PFSK-1 (cell line): Measurements from ENCODE around the gene COA7.

Experiments
- FOXP2 ChIP-seq: optimal IDR thresholded peaks from 2 replicates; pipeline ENCODE3; 2011; ENCODE audit warnings: borderline replicate concordance, control low read depth, inconsistent platforms; ENCODE audit not compliant: insufficient read depth; ENCODE audit errors: extremely low read length, extremely low read depth
- POLR2AphosphoS5 ChIP-seq: IDR thresholded peaks from 2 replicates; pipeline ENCODE4 v1.6.1; 2012; ENCODE audit warnings: low read depth, mild to moderate bottlenecking, control low read depth, low read length, moderate library complexity
- SIN3A ChIP-seq: IDR thresholded peaks from 2 replicates; pipeline ENCODE4 v1.6.1; 2012; ENCODE audit warnings: mild to moderate bottlenecking, low read length, moderate library complexity, borderline replicate concordance; ENCODE audit not compliant: insufficient read depth
- TAF1 ChIP-seq: IDR thresholded peaks from 2 replicates; pipeline ENCODE4 v1.6.1; 2012; ENCODE audit warnings: low read length, control low read depth, borderline replicate concordance; ENCODE audit not compliant: insufficient read depth
- TF ChIP-seq, protein P1 (sequence below), 2 experiments: IDR thresholded peaks; 2 replicates each; pipeline versions ENCODE4 v1.6.1 to v1.8.0; 2011 to 2012; ENCODE audit warnings: low read depth in 2 of 2, low read length in 2 of 2, control low read depth in 1 of 2, inconsistent platforms in 1 of 2, mild to moderate bottlenecking in 1 of 2, moderate library complexity in 1 of 2; ENCODE audit not compliant: insufficient read depth in 1 of 2

DNA sequence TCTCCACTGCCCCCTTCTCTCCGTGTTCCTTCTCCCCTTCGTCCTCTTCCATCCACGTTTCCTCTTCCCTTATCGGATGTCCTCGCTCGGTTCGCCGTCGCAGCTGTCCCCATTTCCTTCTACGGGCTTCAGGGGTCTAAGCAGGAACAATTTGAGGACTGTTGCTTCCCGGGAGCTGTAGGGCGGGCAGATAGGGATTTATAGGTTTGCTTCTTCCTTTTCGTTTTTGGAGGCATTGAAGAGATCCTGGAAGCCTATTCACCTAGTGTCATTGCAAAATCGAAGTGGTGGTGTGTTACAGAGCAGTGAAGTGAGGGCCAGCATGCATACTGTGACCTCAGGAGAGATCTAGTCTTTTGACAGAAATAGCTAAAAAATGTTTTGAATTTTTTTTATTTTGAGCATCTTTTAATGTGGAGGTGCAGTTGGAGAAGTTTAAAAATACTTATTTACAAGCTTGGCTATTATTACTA lies 29.0 kb upstream of the COA7 start:
- TF ChIP-seq POLR2AphosphoS5 = no peak
- no peak for TF ChIP-seq FOXP2
- no peak for TF ChIP-seq TAF1
- TF ChIP-seq, protein P1, sequence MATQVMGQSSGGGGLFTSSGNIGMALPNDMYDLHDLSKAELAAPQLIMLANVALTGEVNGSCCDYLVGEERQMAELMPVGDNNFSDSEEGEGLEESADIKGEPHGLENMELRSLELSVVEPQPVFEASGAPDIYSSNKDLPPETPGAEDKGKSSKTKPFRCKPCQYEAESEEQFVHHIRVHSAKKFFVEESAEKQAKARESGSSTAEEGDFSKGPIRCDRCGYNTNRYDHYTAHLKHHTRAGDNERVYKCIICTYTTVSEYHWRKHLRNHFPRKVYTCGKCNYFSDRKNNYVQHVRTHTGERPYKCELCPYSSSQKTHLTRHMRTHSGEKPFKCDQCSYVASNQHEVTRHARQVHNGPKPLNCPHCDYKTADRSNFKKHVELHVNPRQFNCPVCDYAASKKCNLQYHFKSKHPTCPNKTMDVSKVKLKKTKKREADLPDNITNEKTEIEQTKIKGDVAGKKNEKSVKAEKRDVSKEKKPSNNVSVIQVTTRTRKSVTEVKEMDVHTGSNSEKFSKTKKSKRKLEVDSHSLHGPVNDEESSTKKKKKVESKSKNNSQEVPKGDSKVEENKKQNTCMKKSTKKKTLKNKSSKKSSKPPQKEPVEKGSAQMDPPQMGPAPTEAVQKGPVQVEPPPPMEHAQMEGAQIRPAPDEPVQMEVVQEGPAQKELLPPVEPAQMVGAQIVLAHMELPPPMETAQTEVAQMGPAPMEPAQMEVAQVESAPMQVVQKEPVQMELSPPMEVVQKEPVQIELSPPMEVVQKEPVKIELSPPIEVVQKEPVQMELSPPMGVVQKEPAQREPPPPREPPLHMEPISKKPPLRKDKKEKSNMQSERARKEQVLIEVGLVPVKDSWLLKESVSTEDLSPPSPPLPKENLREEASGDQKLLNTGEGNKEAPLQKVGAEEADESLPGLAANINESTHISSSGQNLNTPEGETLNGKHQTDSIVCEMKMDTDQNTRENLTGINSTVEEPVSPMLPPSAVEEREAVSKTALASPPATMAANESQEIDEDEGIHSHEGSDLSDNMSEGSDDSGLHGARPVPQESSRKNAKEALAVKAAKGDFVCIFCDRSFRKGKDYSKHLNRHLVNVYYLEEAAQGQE (IDR thresholded peaks at IDR 0.05; ENCODE audit: insufficient read depth in 1 of 2, low read depth in 2 of 2, low read length in 2 of 2) = no peak
- TF ChIP-seq SIN3A = no peak
